LNCAP (cell line): ENCODE measurements around the gene BRSK1.

Experiments
- CTCF ChIP-seq: fragments of 450-650 bp; IDR thresholded peaks from 2 replicates; pipeline ENCODE4 v1.5.1; 2017; ENCODE audit warnings: mild to moderate bottlenecking

The BRSK1 gene

GRCh38 chr19:55250262-55251036 lies 33.3 kb upstream of the BRSK1 start:
- no peak for TF ChIP-seq CTCF

GRCh38 chr19:55251341-55252081 lies 32.3 kb upstream of the BRSK1 start:
- no peak for TF ChIP-seq CTCF

GRCh38 chr19:55252760-55253663 lies 30.8 kb upstream of the BRSK1 start:
- TF ChIP-seq CTCF, result no peak

GRCh38 chr19:55253842-55254624 lies 29.8 kb upstream of the BRSK1 start:
- no peak for TF ChIP-seq CTCF

- no peak for TF ChIP-seq CTCF
Measured at GRCh38 chr19:55254625-55254977, 29.2 kb upstream of the BRSK1 start.

GRCh38 chr19:55255618-55256423 lies 28.0 kb upstream of the BRSK1 start:
- no peak for TF ChIP-seq CTCF
